Colon (tissue), 2 donors: ENCODE measurements around the gene NRXN2.

Experiments
- FAIRE-seq: peaks from 2 replicates; lab custom pipeline; 2012; peaks lifted over from hg19 to GRCh38; lab: Jason Lieb, UNC
- donor health status: control.
- donor health status: control.

Gene NRXN2

DNA sequence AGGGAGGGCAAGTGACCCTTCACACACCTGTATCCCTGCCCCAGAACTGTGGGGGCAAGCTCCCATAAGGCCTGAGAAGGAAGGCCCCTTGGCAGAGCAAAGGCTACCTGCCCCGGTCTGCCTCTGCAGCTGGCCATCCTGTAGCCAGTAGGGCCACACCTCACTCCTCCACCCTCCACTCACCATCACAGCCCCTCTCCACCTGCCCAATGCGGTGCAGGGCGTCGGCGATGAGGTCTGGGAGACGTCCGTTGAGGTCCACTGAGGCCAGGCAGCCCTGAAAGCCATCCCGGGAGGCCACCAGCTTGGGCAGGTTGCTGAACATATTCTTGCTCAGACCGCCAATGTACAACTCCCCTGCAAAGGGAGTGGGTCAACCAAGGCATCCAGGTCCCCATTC is 74.4 kb downstream of the NRXN2 start:
- FAIRE-seq, result no peak

DNA sequence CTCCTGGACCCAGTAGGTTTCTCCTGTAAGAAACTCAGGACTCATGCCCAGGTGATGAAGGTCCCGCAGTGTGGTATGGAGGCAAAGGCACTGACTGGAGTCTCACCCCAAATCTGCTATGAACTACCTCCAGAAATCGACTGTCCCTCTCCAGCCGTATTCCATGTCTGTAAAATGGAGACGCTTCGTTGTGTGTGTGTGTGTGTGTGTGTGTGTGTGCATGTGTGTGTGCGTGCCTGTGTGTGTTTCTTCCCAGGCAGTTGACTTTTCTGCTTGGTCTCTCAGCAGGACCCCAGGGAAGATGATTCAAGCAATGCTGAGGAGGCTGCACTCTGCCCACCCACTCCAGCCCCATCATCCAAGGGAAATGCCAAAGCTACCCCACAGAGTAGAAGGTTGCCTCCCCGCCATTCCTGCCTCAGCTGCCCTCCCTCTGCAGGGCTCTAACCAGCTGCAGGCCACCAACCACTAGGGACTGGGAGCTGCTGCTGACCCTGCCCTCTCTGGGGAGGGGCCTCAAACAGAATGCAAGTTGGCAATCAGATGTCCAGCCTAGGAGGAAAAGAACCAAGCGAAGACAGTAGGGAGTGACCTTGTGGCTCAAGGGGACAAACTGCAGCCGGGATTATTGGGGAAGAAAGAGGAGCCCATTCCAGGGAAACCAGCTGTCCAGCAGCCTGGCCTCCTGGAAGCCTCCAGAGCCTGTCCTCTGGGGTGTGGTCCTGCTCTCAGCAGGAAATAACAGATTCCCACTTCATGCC is 75.8 kb downstream of the NRXN2 start:
- FAIRE-seq, result no peak

DNA sequence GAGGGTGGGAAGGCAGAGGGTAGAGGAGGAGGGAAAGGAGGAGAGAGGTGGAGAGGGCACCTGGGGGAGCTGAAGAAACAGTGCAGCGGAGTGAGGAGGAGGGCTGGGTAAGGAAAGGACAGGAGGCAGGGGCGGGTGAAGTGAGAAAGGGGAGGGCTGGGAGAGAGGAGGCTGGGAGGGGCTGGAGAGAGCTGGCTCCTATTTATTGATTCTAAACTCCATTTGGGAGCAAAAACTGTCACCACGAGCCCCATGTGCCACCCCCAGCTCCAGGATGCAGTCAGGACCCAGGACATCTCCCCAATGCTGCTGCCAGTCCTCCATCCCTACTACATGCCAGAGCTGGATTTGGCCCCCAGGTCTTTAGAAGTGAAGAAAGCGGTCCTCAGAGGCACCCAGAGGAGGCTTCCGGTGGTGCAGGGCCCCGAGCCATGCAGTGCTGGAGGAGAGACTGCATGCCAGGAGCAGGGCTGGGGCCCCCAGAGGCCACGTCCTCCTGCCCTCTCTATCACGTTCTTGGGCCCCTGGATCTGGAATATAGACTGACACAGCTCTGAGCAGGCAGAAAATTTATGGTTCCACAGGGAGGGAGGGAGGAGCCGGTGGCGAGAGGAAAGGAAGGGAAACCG is 78.2 kb downstream of the NRXN2 start:
- FAIRE-seq, result no peak

DNA sequence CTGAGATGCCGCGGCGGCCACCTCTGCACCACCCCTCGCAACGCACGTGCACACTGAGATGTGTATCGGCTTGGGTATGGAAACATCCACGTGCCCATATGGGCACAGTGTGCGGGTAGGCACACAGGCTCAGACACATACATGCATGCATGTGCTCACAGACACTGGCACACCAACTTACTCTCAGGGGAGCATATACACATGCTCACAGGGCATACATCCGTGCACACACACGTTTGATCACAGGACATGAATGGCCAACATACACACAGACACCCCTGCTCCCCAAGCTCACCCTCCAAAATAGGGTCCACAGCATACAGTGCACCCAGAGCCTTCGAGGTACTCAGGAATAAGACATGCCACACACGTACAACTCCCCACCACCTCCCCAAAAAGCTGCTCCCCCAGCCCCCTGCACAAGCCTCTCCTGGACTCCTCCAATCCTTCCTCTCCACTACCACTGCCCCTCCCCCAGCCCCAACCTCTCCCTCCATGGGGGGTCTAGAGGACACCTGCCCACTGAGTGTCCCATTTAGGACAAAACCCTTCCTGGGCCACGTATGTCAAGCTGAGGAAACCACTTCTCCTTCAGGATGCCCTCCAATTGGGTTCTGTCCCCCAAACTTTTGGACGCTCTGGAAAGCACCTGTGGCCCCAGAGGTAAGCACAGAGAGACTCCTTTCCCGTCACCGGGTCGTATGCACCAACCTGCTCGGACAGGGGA is 78.9 kb downstream of the NRXN2 start:
- FAIRE-seq, result no peak

DNA sequence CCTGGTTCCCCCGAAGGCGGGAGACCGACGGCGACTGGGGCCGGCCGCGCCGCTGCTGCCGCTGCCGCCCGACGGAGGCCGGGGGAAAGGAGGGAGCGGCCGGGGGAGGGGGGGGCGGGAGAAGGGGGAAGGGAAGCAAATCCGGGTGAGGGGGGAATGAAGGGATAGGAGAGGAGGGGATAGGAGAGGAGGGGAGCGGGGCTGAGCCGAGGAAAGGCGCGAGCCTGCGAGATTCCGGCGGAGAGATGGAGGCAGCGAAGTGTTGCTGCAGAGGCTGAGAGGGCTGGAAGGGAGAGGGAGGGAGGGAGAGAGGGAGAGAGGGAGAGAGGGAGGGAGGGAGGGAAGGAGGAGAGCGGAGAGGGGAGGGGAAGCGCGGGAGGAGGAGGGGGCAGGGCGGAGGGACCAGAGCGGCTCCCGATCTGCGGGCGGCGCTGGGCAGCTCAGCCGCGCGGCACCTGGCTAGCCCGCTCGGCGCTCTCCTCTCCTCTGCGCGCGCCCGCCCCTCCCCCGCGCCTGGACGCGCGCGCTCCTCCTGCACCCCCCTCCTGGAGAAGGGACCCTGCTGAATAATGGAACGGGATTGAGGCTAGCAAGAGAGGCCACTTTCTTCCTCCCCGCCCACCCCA is 79.6 kb downstream of the NRXN2 start:
- no peak for FAIRE-seq

DNA sequence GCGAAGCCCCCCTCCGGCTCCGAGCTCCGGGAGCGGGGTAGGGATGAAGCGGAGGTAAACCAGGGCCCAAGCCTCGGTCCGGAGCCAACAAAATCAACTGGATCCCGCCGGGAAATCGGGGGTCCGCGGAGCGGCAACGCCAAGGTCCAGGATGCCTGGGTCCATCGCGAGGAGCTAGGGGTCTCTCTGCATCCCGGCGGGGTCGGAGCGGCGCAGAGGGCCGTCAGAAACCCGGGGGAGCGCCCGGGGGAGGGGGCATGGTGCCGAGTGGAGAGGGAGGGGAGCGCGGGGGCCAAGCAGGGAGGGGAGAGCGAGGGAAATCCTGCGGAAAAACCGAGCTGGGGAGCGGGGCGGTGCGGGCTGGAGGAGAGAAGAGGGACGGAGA is 80.1 kb downstream of the NRXN2 start:
- no peak for FAIRE-seq

DNA sequence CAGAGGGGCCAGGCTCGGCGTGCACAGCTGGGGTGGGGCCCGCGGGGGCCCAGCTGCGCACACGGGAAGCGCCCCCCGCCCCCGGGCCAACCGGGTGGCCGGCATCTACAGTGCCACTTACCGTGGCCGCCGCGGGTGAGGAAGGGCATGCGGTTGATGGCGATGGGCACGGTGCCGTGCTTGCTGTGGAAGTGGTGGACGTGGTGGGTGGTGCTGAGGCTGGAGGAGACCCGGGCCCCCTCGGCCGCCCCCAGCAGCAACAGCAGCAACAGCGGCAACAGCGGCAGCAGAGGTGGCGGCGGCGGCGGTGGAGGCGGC is 80.6 kb downstream of the NRXN2 start:
- FAIRE-seq, result no peak

DNA sequence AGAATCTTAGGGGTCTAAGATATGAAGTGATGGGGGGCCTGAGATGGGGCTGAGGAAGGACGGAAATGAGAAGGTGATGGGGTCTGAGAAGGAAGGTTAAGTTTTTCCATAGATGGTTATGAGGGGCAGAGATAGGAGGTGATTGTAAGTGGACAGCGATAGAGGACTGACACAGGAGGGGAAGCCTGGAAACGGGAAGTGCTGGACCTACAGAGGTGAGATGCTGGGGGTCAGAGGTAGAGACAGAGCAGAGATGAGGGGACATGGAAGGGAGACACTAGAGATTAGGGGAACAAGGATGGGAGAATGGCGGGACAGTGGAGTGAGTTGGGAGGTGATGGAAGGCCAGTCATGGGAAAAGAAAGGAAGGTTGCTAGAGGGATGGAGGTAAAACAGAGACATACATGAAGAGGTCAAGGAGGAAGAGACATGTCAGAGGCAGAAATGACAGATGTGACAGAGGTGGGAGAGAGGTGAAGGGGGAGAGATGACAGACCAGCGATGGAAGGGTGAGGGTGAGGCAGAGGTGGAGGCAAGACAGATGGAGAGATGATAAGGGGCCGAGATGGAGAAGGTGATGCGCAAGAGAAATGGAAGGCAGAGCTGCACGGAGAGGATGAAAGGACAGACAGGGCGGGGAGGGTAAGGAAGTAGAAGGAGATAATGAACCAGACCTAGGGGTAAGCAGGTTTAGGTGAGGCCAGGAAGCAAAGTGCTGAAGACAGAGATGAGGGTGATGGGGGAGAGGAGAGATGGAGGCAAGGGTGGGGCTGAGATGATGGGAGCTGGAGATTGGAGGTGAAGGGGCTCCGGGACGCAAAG is 81.2 kb downstream of the NRXN2 start:
- no peak for FAIRE-seq

DNA sequence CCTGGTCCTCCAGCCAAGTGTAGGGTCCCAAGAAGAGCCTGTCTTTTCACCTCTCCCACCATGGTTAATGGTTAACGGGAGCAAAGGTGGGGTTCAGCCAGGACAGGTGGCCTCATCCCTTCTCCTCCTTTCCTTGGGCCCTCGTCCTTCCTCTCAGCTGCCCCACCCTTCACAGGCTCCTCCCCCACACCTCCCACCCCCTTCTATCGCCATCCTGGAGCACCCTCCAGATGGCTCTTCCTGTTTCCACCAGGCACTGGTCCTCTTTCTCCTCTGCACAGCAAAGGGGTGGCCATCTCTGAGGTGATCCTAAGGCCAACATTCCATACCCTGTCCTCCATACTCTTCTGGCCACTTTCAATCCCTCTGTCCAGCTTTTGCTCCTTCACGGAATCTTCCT is 83.1 kb downstream of the NRXN2 start:
- FAIRE-seq, result no peak

DNA sequence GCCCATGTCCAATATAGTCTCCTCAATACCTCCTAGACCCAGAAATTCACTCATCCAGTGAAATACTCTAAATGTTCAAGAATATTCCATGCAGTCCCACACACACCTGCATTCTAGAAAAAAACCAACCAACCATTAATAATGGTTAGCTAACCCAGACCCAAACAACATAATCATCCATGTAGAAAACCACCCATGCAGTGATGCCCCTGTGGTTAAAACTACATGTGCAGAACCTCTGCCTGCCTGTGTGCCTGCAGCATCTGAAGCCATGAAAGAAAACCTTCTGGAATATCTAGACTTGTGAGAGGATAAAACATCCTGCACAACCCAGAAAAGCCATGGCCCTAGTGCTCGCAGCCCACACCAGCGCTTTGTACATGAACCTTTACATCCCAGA is 84.2 kb downstream of the NRXN2 start:
- FAIRE-seq, result no peak

DNA sequence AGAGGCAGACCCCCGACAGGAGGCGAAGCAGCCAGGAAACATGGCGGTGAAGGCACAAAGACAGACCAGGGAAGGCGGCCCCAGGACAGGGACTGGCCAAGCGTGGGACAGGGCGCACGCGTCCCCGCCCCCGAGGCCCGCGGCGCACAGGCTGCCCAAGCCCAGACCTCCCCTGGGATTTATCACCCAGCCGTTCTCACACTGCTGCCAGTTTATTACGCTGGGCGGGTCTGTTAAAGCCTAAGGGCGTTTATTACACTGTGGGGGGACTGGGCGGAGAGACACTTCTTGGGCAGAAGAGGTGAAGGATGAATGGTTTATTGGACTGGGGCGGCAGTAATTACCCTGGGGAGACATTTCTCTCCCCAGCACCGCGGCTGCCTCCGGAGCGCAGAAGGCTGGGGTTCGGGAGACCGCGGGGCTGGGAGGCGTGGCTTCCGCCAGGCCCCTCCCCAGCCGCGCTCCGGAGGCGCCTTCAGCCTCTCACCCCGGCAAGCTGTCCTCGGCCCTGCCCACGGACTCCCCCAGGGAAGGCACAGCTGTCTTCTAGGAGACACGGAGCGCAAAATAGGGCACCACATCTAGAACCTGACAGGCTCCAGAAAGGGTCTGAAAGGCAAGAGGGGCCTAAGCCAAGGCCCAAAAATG is 84.9 kb downstream of the NRXN2 start:
- FAIRE-seq, result no peak

DNA sequence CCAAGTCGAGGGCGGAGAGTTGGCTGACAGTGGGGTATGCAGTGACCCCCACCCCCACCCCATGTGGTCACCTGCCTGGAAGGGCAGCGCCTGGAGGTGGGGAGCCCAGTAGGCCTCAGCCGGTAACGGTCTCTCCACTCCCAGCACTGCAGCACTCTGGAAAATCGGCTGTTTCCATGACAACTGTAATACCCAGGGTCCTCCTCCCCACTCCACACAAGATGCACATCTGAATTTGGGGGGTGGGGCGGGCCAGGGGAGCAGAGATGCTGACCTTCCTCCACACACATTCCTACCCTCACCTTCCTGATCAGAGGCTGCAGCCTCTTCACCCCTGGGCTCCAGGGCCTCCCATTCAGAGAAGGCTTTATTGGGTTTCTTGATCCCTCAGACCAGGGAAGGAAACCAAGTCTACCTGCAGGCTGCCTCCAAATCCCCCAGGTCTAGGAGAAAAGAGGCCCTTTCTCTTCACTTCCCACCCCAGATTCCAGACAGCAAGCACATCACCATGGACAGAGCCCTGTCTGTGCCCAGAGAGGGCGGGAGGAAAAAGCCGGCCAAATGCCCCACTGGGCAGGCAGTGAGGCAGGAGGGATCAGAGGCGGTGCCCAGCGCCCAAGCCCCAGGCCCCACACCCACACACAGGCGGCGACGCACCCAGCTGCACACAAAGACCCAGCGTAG is 85.5 kb downstream of the NRXN2 start:
- FAIRE-seq, result no peak

DNA sequence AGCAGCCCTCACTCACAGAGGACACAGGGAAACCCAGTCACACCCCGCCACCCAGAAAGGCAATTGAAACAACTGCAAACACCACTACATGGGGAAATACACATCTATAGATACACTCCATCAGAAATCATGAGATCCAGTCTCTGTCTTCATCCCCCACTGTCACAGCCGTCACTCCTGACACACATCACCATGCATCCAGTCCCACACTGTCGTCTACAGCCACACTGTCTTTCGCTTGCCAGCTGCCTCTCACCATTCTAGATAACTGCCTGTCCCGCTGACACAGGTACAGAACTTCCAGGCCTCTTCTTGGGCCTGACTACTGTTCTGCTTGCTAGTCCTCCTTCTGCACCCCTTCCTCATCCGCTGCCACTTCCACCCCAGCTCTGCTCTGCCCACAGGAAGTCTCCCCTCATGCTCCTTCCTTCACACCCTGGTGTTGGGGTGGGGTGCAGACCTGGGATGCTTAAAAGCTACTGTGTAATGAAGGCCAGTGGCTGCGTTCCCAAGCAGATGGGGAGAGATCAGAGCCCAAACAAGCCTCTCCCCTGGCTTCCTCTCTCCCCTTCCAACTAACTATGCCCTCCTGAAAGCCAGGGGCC is 89.3 kb downstream of the NRXN2 start:
- FAIRE-seq, result no peak

DNA sequence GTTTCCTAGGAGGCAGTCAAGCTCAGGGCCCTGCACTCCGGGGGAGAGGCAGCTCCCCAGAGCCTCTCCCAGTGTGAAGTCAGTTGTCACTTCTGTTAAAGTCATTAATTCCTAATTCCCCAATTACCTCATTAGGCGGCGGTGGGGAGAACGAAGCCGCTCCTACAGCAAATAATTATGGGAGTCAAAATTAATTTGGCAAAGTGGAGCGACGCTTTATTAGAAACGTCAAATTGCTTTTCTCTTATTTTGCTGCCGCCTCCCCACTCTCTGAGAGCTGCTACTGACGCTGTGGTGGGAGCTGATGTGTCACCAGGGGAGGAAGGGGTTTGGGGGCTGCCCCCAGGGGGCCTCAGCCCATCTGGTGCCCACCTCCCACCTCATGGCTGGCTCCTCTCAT is 90.3 kb downstream of the NRXN2 start:
- no peak for FAIRE-seq

DNA sequence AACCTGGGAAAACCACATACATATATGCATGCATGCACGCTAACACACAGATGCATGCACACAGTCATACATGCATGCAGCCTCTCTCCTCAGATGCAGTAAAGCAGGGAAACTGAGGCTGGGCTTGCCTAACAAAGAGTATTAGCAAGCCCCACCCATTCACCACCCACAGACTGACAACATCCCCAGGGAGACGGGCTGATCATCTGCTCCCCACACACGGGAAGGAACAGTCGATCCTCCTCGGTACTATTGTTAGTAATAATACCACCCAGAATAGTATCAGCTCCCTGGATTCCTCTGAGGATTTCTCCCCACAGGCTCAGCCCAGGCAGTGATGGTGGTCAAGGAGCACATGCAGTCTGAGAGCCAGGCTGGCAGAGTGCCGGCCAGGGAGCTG is 90.8 kb downstream of the NRXN2 start:
- no peak for FAIRE-seq

DNA sequence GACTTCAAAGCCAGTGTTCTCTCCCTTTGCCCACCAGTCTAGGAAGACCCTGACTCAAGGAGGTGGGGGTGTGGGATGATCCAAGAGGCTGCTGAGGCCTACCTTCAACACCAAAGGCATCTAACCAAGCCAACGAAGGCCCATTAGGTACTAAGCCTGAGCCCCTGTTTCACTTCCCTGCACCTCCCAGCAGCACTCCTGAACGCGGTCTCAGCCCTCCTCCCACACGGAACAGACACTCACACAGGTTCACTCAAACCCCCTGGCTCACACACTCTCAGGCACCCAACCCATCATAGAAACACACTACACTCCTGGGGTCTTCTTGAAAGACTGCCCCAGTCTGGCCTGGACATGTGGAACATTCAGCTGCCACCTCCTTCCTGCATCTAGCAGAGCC is 91.3 kb downstream of the NRXN2 start:
- no peak for FAIRE-seq

DNA sequence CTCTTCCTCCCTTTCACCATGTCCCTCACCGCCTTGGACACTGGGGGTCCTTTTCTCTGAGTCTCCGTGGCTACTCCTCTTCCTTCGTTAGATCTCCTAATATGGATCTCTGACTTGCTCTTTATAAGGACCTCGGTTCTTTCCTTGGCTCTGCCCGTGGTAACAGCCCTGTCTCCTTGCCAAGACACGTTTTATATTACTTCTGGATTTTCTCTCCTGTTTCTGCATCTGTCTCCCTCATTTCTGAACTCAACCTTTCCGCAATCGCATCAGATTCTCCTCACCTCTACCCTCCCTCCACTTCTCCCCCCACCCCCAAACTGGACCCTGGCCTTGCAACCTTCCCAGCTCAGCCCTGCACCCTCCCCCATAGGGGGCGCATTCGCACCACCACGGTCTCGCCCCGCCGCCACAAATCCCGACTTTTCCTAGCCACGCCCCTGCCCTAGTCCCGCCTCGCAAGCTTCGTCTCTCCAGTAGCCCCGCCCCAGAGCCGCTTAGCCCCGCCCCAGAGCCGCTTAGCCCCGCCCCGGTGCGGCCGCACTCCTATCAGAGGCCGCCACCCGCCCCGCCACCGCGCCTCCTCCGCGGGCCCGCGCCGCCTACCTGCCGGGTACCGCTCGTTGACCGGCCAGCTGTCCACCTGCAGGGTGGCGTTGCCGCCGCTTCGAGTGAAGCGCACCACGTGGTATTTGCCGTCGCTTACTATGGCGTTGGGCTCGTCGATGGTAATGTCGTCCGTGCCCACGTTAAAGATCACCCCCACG is 93.0 kb downstream of the NRXN2 start:
- no peak for FAIRE-seq

DNA sequence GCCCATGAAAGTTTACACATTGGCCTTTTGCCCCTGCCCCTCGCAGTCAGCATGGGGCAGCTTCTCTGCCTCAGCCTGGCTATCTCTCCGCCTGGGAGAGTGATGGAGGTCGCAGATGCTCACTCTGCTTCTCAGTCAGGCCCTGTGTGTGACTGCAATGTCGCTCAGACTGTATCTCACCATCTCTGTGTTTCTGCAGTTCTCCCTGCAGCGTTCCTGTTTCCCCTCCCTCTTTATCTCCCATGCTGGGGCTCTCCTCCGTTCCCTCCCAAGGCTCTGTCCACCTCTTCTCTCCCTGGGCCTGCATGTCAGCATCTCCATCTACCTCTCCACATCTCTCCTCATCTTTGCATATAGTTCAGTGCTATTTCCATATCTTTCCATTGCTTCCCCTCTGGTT is 93.9 kb downstream of the NRXN2 start:
- no peak for FAIRE-seq

DNA sequence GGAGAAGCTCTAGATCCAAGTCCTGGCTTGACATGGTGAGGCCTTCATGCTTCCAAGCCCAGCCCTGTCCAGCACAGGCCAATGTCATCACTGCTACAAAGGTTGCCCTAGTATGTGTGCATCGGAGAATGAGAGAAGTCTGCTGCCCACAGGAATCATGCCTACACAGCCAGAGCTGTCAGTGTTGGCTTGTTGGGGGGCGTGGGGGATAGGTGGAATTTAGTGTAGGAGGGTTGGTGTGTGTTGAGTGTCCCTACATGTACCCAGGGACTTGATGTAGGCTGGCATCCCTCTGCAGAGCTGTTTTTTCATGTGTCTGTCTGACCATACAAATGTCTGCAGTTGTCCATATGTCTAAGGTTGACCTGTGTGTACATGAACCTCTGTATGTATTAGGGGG is 94.4 kb downstream of the NRXN2 start:
- no peak for FAIRE-seq

DNA sequence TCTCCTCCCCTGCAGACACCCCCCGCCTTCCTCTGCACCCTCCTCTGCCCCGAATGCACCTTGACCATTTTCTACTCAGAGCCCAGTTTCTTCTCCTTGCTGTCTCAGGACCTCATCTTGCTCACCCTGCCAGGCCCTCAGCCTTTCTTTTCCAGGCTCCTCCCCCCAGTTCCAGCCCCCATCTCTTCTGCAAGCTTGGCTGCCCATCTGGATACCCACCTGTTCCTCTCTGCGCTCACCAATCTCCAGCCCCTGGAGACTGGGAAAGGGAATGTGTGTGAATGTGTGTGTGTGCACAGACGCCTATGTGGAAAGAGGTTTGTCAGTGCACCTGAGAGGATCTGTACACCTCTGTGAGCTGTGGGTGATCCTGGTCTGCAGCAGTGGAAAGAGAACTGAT is 95.6 kb downstream of the NRXN2 start:
- FAIRE-seq, result no peak
